PFSK-1 (cell line): ENCODE measurements around the gene LRRC47.

Experiments
- FOXP2 ChIP-seq: optimal IDR thresholded peaks from 2 replicates; pipeline ENCODE3; 2011; ENCODE audit warnings: borderline replicate concordance, control low read depth, inconsistent platforms; ENCODE audit not compliant: insufficient read depth; ENCODE audit errors: extremely low read length, extremely low read depth
- POLR2AphosphoS5 ChIP-seq: IDR thresholded peaks from 2 replicates; pipeline ENCODE4 v1.6.1; 2012; ENCODE audit warnings: low read depth, mild to moderate bottlenecking, control low read depth, low read length, moderate library complexity
- TAF1 ChIP-seq: IDR thresholded peaks from 2 replicates; pipeline ENCODE4 v1.6.1; 2012; ENCODE audit warnings: low read length, control low read depth, borderline replicate concordance; ENCODE audit not compliant: insufficient read depth
- TF ChIP-seq, protein P1 (sequence below), 2 experiments: IDR thresholded peaks; 2 replicates each; pipeline versions ENCODE4 v1.6.1 to v1.8.0; 2011 to 2012; ENCODE audit warnings: low read depth in 2 of 2, low read length in 2 of 2, control low read depth in 1 of 2, inconsistent platforms in 1 of 2, mild to moderate bottlenecking in 1 of 2, moderate library complexity in 1 of 2; ENCODE audit not compliant: insufficient read depth in 1 of 2

DNA sequence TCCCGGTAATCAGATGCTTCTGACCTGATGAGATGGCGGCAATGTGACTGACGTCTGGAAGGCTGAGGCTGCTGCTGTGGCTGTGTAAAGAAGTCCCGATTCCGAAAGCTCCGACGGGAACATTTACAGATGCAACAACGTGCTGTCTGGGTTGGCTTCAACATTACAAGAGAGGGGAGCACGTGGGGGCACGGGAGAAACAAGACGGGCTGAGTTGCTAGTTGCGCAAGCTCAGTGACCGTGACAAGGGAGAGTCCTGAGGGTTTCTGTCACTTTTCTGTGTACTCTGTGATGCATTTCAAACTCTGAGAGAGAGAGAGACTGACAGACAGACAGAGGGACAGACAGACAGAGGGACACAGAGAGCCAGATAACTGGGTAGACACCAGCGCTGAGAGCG lies 25.6 kb upstream of the LRRC47 start:
- TF ChIP-seq FOXP2 (no peak), TAF1 (no peak), POLR2AphosphoS5 (no peak)
- TF ChIP-seq, protein P1, sequence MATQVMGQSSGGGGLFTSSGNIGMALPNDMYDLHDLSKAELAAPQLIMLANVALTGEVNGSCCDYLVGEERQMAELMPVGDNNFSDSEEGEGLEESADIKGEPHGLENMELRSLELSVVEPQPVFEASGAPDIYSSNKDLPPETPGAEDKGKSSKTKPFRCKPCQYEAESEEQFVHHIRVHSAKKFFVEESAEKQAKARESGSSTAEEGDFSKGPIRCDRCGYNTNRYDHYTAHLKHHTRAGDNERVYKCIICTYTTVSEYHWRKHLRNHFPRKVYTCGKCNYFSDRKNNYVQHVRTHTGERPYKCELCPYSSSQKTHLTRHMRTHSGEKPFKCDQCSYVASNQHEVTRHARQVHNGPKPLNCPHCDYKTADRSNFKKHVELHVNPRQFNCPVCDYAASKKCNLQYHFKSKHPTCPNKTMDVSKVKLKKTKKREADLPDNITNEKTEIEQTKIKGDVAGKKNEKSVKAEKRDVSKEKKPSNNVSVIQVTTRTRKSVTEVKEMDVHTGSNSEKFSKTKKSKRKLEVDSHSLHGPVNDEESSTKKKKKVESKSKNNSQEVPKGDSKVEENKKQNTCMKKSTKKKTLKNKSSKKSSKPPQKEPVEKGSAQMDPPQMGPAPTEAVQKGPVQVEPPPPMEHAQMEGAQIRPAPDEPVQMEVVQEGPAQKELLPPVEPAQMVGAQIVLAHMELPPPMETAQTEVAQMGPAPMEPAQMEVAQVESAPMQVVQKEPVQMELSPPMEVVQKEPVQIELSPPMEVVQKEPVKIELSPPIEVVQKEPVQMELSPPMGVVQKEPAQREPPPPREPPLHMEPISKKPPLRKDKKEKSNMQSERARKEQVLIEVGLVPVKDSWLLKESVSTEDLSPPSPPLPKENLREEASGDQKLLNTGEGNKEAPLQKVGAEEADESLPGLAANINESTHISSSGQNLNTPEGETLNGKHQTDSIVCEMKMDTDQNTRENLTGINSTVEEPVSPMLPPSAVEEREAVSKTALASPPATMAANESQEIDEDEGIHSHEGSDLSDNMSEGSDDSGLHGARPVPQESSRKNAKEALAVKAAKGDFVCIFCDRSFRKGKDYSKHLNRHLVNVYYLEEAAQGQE (IDR thresholded peaks at IDR 0.05; ENCODE audit: insufficient read depth in 1 of 2, low read depth in 2 of 2, low read length in 2 of 2): no peak
